ENCODE measurements around the gene DDX3Y. TPM values are rescaled to one million over a fixed set of nuclear protein-coding genes. Genes with fewer than 3 reads are reported as not detected.

DDX3Y gene
- 23.6 to 31.3 TPM (median 27.8 TPM) in 5 replicates for total RNA-seq (2022; extraction: Qiagen RNA extraction; ENCODE audit: low read depth)

GRCh38 chrY:12904618-12905516, at the start of gene DDX3Y:
Gene DDX3Y (plus strand): TSS chrY:12904868. CDS start chrY:12904937, 69 bp downstream.

Other genes starting within 250 kb of the DDX3Y start
- 4.3 to 5.5 TPM (median 5.4 TPM) in 5 replicates for gene USP9Y, start 203.6 kb upstream of the DDX3Y start, total RNA-seq (2022; extraction: Qiagen RNA extraction; ENCODE audit: low read depth)